ENCODE results near the gene SYNGR3.
A peak's percentile ranks its signal among the peaks of the same experiment; 100 is the strongest.
"Not testable (repeated sequence)": the region's sequence is repeated elsewhere in the genome, so short reads cannot be mapped to it uniquely, and the experiment has no call there.

Gene SYNGR3

DNA sequence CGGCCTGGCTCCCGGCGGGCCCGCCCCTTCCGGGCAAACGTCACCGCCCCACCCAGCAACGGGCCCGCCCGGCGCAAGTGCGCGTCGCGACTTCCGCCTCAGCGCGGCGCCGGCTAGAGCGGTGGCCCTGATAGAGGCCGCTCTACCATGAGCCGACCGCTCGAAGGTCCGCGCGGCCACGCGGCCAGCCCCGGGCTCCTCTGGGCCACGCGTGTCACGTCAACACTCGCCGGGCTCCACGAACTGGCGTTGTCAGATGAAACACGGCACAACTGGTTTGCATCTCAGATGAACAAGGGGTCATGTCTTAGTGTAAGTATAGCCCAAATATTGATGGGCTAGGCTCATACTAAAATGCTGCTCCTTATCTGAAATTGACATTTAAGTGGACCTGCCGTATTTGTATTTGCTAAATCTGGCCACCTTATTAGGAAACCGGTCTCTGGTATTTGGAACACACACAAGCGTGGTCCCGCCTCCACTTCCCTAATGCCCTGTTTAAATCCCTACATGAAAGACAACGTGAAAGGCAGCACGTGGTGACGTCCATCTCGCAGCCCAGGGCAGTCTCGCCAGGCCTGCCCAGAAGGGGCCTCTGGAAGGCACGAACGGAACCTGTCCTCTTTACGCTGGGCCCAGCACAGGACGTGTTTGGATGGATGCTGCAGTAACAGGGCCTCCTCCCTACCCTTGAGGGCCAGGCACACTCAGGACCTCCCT, 20.2 kb downstream of the SYNGR3 start, which contains the start of gene ZNF598:
TSS of gene ZNF598 (minus strand) at position 31 of the 720 bp plus-strand sequence.
- DNase-seq = peak; percentile 82 to 98 (median 84)

DNA sequence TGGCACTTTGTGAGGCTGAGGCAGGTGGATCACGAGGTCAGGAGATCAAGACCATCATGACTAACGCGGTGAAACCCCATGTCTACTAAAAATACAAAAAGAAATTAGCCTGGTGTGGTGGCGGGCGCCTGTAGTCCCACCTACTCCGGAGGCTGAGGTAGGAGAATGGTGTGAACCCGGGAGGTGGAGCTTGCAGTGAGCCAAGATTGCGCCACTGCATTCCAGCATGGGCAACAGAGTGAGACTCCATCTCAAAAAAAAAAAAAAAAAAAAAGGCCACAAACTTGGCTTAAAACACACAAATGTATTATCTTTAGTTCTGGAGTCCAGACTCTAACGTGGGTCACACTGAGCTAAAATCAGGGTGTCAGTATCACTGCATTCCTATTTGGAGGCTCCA, 22.0 kb downstream of the SYNGR3 start:
- DNase-seq = not testable (repeated sequence)

DNA sequence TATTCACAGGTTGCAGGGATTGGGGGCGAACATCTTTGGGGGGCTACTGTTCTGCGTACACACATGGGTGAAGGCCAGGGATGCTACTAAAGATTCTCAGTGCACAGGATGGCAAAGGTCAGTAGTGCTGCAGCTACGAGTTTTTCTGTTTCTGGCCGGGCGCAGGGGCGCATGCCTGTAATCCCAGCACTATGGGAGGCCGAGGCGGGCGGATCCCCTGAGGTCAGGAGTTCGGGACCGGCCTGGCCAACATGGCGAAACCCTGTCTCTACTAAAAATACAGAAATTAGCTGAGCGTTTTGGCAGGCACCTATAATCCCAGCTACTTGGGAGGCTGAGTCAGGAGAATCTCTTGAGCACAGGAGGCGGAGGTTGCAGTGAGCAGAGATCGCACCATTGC, 23.8 kb downstream of the SYNGR3 start:
- no peak for DNase-seq

- DNase-seq = no peak
These were observed 25.6 kb downstream of the SYNGR3 start for GRCh38 chr16:2015117-2015946.

- no peak for DNase-seq
These were observed 26.1 kb downstream of the SYNGR3 start for GRCh38 chr16:2015947-2016208.

DNA sequence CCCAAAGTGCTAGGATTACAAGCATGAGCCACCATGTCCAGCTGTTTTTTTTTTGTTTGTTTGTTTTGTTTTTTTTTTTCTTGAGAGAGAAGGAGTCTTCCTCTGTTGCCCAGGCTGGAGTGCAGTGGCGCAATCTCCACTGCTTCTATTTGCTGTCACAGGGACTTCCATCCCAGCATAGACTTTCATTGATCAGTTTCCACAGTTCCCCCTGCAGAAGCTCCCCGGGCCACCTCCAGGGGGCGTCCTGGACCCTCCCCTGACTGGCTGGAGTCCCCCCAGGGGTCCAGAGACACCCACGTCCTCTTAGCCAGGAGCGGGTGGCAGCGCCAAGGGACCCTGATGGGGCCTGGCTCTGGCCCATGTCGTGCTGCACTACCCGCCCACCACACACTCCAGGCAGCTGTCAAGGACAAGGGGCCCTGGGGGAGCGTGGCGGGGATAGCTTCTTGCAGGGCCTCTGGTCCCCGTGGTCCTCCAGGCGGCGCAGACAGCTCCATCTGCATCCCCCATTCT, 26.7 kb downstream of the SYNGR3 start:
- DNase-seq = peak in 1 of 3 experiments; percentile 20

DNA sequence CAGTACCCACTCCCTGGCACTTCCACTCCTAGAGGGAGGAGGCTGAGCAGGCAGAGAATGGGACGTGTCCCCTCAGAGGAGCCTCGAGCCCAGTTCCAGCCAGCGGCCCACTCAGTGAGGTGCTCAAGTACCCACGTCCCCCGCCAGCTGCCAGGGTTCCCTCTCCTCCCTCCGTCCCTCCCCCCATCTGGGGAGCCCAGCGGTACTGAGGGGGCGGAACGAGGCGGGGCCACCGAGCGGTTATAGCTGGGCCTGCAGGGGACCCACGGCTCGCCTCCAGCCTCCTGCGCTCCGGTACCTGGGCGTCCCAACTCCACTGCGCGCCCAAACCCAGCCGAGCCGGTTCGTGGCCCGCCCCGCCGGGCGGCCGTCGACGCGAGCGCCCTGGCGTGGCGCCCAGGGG, 29.7 kb downstream of the SYNGR3 start, which contains the start of gene NPW:
TSS of gene NPW (plus strand) at position 268 of the 403 bp plus-strand sequence.
- peak; percentile 42 to 61 (median 53) for DNase-seq

- peak in 2 of 3 experiments; percentile 49 to 53 for DNase-seq
These were observed 30.4 kb downstream of the SYNGR3 start for GRCh38 chr16:2019921-2020831.

GRCh38 chr16:2022723-2023091, 32.9 kb downstream of the SYNGR3 start:
- DNase-seq = no peak

DNA sequence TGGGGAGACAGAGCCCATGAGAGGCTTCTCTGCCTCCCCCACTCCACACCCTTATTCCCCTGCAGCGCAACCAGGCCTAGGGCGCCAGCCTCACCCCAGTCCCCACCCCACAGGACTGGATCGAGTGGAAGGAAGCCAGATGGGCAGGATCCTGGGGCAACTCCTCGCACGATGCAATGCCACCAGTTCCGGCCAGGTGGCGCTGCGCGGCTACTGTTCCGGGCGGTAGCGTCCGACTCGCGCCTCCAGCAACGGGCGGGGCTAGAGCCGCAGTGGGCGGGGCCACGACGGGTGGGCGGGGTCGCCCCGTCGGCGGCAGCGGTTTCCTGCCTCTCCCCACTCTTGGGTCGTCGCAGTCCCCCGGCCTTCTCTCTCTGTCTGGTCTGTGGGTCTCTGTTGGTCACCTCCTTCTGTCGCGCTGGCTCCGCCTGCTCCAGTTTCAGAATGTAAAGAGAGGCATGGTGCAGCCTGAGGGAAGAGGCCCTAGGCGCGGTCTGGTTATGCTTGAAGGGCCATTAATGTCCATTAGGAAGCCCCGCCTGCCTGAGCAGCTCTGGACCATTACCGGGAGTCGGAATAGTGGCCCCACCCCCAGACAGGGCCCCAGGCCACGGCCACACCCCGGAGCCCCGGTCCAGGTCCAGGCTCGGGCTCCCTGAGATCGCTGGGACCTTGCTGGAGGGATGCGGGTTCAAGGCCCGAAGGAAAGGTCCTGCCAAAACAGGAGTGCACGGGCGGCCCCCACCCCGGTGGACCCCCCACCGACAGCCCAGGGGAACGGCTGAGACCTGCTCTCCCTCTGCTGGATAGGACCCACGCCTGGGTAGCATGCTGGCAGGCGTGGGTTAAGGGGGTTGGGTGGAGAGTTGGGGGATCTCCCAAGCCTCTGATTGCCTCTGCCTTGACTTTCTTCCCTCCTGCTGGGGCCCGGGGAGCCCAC, 33.6 kb downstream of the SYNGR3 start:
- DNase-seq = peak; percentile 88 to 98 (median 90)

DNA sequence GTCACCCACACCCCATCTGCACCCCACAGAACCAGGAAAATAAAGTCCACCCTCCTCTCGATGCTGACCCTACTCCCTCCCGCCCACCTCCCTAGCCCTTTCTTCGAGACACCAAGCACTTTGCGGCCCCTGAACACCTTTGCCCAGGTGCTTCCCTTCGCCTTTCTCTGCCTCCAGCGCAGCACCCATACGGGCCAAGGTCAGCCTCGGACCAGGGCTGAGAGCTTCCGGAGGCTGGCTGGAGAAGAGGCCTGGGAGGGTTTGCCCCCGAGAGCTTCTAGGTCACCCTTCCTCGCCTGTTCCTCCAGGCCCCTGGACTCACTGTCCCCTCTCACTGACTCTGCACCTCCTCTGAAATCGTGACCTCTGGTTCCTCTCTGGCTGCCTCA, 34.3 kb downstream of the SYNGR3 start:
- no peak for DNase-seq

GRCh38 chr16:2025251-2025650, 35.5 kb downstream of the SYNGR3 start:
- no peak for DNase-seq

DNA sequence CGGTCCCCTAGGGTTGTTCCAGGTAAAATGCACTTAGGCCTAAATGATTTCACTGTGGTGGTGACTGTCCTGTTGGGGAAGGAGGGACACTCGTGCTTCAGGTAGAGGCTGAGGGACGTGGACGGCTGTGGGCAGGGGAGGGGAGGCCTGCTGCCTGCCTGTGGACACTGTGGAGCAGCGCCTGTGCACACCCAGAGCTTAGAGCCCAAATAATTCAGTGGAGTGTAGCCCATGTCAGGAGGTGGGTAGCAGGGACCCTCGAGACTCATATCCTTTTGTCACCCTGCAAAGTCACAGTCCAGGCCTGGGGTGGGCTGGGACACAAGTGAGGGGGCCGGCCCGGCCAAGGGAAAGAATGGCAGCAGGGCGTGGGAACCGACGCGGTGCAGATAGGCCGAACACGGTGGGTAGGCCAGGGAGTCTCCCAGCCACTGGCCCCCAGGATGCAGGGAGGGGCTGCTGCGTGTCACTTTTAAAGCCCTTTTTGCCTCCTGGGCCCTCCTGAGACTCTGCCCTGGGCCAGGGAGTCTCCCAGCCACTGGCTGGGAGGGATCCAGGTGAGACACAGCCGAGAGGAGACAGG, 36.2 kb downstream of the SYNGR3 start:
- no peak for DNase-seq

DNA sequence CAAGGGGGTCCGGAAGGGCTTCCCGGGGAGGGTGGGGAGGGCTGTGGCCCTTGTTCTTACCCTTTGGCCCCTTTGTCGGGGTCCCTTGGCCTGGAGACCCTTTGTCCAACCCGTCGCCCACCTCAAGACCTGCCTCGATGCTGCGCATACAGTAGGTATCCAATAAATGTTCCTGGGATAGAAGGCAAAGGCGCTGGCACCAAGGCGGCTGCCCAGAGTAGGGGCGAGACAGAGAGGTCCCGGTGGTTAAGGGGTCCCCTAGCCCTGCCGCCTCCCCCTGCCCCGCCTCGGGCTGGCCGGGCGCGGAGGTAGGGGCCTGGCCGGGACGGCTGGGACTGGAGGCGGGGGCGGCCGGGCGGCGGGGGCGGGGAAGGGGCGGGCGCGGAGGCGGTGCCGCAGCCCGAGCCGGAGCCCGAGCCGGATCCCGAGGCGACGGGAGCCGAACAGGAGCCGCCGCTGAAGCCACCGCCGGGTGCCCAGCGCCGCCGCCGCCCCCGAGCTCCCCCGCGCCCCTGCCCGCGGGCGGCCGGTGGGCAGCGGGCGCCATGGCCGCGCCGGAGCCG, 36.8 kb downstream of the SYNGR3 start, which contains the start of gene NHERF2:
TSS of gene NHERF2 (plus strand) at position 442 of the 563 bp plus-strand sequence. CDS start at position 546, 104 bp downstream.
- peak in 2 of 3 experiments; percentile 35 to 46 for DNase-seq

- DNase-seq = peak; percentile 43 to 51 (median 50)
These were observed 37.5 kb downstream of the SYNGR3 start for GRCh38 chr16:2027024-2028010.

GRCh38 chr16:2028146-2028545, 38.4 kb downstream of the SYNGR3 start:
- DNase-seq = no peak

GRCh38 chr16:2028620-2029220, 39.0 kb downstream of the SYNGR3 start:
- peak; percentile 60 to 81 (median 72) for DNase-seq

- no peak for DNase-seq
These were observed 39.6 kb downstream of the SYNGR3 start for GRCh38 chr16:2029350-2029749.

DNA sequence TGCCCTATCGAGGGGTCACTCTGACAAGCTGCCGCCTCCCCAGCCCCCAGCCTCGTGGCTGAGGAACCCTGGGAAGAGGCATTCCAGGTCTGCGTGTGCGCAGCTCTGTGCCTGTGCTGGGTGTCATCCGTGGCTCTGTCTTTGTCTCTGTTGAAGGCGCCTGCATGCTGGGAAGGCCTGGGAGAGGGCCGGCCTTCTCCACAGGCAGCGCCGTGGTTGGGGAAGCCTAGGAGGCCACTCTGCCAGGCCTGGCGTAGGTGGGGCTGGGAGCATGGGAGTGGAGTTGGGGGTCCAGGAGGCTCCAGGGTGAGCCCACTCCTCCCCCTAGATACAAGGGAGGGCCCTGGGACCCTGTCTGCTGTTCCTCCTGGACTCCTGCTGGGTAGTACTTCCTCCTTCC, 40.3 kb downstream of the SYNGR3 start:
- no peak for DNase-seq

Measured in NCI-H1417 (cell line).